Loucy (cell line): ENCODE results near the gene S100A12.

Experiments used
- H2AFZ ChIP-seq: fragments of 200-600 bp; sonication (generic); 2 replicates; pipeline ENCODE4 v1.6.0; 2016; ENCODE audit warnings: antibody characterized with exemption, mild to moderate bottlenecking, low read length, moderate library complexity
- H3F3A ChIP-seq: fragments of 200-600 bp; 2 replicates; pipeline ENCODE4 v1.6.0; 2016; ENCODE audit warnings: antibody characterized with exemption, low read depth, mild to moderate bottlenecking
- H3K27me3 ChIP-seq: fragments of 200-600 bp; sonication (generic); 2 replicates; pipeline ENCODE4 v1.6.1; 2014; ENCODE audit warnings: low read length, mild to moderate bottlenecking; ENCODE audit not compliant: insufficient read depth, poor library complexity, severe bottlenecking
- H3K36me3 ChIP-seq: fragments of 200-600 bp; sonication (generic); 2 replicates; pipeline ENCODE4 v1.6.1; 2016; ENCODE audit warnings: low read length; ENCODE audit not compliant: insufficient read depth
- H3K4me1 ChIP-seq: fragments of 200-600 bp; sonication (generic); 2 replicates; pipeline ENCODE4 v1.5.1; 2014; ENCODE audit warnings: low read length, mild to moderate bottlenecking; ENCODE audit not compliant: insufficient read depth, poor library complexity, severe bottlenecking
- H3K4me2 ChIP-seq: fragments of 200-600 bp; sonication (generic); 2 replicates; pipeline ENCODE4 v1.6.0; 2014; ENCODE audit warnings: antibody characterized with exemption, low read length, low read depth, mild to moderate bottlenecking; ENCODE audit not compliant: poor library complexity, severe bottlenecking
- H3K4me3 ChIP-seq: fragments of 200-600 bp; sonication (generic); 2 replicates; pipeline ENCODE4 v1.5.1; 2014; ENCODE audit warnings: low read length, mild to moderate bottlenecking, mixed read lengths; ENCODE audit not compliant: poor library complexity, severe bottlenecking
- H3K79me2 ChIP-seq: fragments of 200-600 bp; sonication (generic); 2 replicates; pipeline ENCODE4 v1.6.1; 2014; ENCODE audit warnings: low read length; ENCODE audit not compliant: insufficient read depth
- H3K9ac ChIP-seq: fragments of 200-600 bp; sonication (generic); 2 replicates; pipeline ENCODE4 v1.6.0; 2014; ENCODE audit warnings: mild to moderate bottlenecking, low read depth, low read length, moderate library complexity; ENCODE audit not compliant: poor library complexity, severe bottlenecking
- H3K9me2 ChIP-seq: fragments of 200-600 bp; sonication (generic); replicated peaks from 2 replicates; pipeline ENCODE4 v1.6.1; 2016; ENCODE audit warnings: low read depth, low read length, mixed read lengths
- H3K9me3 ChIP-seq: fragments of 200-600 bp; sonication (generic); 2 replicates; pipeline ENCODE4 v1.6.1; 2014; ENCODE audit warnings: mild to moderate bottlenecking, antibody characterized with exemption, low read length, low read depth; ENCODE audit not compliant: insufficient read depth
- H4K20me1 ChIP-seq: fragments of 200-600 bp; sonication (generic); 2 replicates; pipeline ENCODE4 v1.6.0; 2014; ENCODE audit warnings: antibody characterized with exemption, low read length, mild to moderate bottlenecking; ENCODE audit not compliant: insufficient read depth, poor library complexity, severe bottlenecking
- CTCF ChIP-seq: fragments of 200-600 bp; sonication (generic); conservative IDR thresholded peaks from 2 replicates; pipeline ENCODE4 v1.5.1; 2014; ENCODE audit warnings: mild to moderate bottlenecking, antibody characterized with exemption, low read length
- EZH2phosphoT487 ChIP-seq: fragments of 200-600 bp; IDR thresholded peaks from 2 replicates; pipeline ENCODE4 v1.6.1; 2018; ENCODE audit warnings: antibody characterized with exemption, mild to moderate bottlenecking, moderate library complexity, borderline replicate concordance

The S100A12 gene

DNA sequence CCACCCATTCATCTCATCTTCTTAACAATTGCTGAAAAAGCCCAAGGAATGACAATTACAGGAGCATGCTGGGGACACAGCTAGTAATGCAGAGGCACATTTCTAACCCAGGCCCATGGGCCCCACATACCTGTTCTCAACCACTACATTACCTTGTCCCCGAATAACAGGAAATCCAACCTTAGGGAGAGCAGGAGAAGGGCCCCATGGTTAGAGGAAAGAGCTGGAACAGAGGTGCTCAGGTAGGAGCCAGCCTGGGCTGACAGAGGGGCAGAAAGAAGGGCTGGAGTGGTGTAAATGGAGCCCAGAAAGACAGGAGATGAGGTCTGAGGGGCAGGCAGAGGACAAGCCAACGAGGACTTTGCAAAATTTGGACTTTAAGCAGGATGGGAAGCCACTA is 26.8 kb upstream of the S100A12 start:
- no peaks in the 10 kb centered on the region for H4K20me1 ChIP-seq
- no peaks in the 10 kb centered on the region for H3F3A ChIP-seq
- TF ChIP-seq EZH2phosphoT487 (no peak), CTCF (no peak)
- H3K9me3 ChIP-seq: no peaks in the 10 kb centered on the region
- H3K79me2 ChIP-seq: no peaks in the 10 kb centered on the region
- H3K36me3 ChIP-seq: no peaks in the 10 kb centered on the region
- H3K4me3 ChIP-seq: no peak overlapping the region
- no peak overlapping the region for H3K4me2 ChIP-seq
- no peak overlapping the region for H3K9ac ChIP-seq
- H3K9me2 ChIP-seq: no peaks in the 10 kb centered on the region
- H2AFZ ChIP-seq: no peak overlapping the region
- no peaks in the 10 kb centered on the region for H3K4me1 ChIP-seq
- H3K27me3 ChIP-seq: no peaks in the 10 kb centered on the region

DNA sequence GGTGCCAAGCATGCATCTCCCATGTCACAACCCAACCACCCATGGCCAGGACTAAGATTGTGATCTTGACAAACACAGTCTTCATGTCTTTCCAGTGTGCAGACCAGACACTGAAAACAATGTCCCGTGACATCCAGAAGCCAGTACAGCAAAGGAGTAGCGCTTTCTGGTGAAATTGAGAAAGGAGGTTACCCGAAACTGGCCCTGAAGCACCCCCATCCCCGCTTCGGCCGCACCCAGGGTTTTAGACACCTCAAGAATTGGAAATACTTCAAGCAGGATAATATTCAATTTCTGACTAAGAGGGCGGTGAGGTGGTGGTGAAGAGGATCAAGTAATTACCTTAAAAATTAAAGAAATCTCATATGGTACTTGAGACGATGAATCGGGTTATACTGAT is 26.0 kb upstream of the S100A12 start:
- Histone ChIP-seq H3K4me3 (no peak overlapping the region), H2AFZ (no peak overlapping the region), H3K9me2 (no peaks in the 10 kb centered on the region), H3K9ac (no peak overlapping the region), H3F3A (no peaks in the 10 kb centered on the region), H3K79me2 (no peaks in the 10 kb centered on the region), H4K20me1 (no peaks in the 10 kb centered on the region), H3K9me3 (no peaks in the 10 kb centered on the region), H3K4me2 (no peak overlapping the region), H3K4me1 (no peaks in the 10 kb centered on the region), H3K36me3 (no peaks in the 10 kb centered on the region), H3K27me3 (no peaks in the 10 kb centered on the region)
- no peak for TF ChIP-seq EZH2phosphoT487
- no peak for TF ChIP-seq CTCF

- H2AFZ ChIP-seq: no peak overlapping the region
- no peaks in the 10 kb centered on the region for H3K9me2 ChIP-seq
- H3K4me3 ChIP-seq: no peak overlapping the region
- no peak for TF ChIP-seq EZH2phosphoT487
- TF ChIP-seq CTCF: peak; percentile 43
- H3K4me2 ChIP-seq: no peak overlapping the region
- H3K9me3 ChIP-seq: no peaks in the 10 kb centered on the region
- no peaks in the 10 kb centered on the region for H3K79me2 ChIP-seq
- H3K9ac ChIP-seq: no peak overlapping the region
- no peaks in the 10 kb centered on the region for H3K27me3 ChIP-seq
- H3F3A ChIP-seq: no peaks in the 10 kb centered on the region
- no peaks in the 10 kb centered on the region for H3K36me3 ChIP-seq
- H3K4me1 ChIP-seq: no peaks in the 10 kb centered on the region
- H4K20me1 ChIP-seq: no peaks in the 10 kb centered on the region
Measured at GRCh38 chr1:153400244-153400643, 24.8 kb upstream of the S100A12 start.
